HuH-7.5 (cell line): ENCODE measurements around the gene MARCHF4.
"Not testable (repeated sequence)": the region's sequence is repeated elsewhere in the genome, so short reads cannot be mapped to it uniquely, and the experiment has no call there.

ENCODE experiments used
- DNase-seq: peaks from one replicate; pipeline ENCODE4 v3.0.0; 2011; ENCODE audit warnings: low spot score

The MARCHF4 gene

GRCh38 chr2:216392018-216392562, 19.8 kb upstream of the MARCHF4 start:
- DNase-seq, result no peak

DNA sequence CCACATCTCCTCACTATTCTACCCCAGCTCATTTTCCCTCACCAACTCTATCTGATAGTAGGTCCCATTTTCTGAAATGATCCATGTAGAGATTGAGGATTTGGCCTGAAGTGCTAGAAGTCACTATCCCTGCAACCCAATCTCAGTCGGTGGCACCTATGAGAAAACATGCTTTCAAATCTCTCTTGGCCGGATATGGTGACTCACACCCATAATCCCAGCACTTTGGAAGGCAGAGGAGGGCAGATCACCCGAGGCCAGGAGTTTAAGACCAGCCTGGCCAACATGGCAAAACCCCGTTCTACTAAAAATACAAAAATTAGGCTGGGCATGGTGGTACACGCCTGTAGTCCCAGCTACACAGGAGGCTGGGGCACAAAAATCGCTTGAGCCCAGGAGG, 19.1 kb upstream of the MARCHF4 start:
- DNase-seq, result no peak

GRCh38 chr2:216389570-216389969, 17.3 kb upstream of the MARCHF4 start:
- DNase-seq, result no peak

GRCh38 chr2:216388046-216388884, 16.0 kb upstream of the MARCHF4 start:
- no peak for DNase-seq

DNA sequence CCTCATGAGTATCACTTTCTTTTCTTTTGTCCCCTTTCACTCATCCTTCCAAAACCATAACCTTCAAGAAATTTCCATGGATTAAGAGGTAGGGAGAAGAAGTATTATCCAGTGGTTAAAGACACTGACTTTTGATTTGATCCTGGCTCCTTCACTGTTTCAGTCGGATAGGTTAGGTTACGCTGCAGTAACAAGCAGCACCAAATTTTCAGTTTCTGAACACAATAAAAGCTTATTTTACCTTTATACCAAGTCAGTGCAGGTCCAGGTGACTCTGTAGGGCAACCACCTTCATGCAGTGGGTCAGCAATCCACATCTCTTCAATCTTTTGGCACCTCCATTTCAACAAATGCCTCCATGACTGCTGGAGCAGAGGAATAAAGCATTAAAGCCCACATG, 15.0 kb upstream of the MARCHF4 start:
- no peak for DNase-seq

DNA sequence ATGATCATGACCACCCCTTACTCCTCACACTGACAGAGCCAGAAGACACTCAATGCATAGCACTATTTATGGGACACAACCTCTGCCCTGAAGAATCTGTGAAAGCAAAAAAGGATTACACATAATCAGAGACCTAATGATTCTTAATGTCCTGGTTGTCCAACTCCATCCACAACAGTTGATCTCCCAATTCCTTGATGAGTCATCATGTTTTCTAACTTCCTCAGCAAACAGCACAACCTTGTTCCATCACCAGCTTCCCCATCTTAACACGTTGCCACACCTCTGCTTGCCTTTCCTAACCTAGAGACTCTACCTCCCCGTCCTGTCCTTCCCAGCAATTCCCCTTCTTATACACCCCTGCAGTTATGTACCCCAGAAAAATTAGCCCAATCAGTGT, 13.2 kb upstream of the MARCHF4 start:
- no peak for DNase-seq

DNA sequence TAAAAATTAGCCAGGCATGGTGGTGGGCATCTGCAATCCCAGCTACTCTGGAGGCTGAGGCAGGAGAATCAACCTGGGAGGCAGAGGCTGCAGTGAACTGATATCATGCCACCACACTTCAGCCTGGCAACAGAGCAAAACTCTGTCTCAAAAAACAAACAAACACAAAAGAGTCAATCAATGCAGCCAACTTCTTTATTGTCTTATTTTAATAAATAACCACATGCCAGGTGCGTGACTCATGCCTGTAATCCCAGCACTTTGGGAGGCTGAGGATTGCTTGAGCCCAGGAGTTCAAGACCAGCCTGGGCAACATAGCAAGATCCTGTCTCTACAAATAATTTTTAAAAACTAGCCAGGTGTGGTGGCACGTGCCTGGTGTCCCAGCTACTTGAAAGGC, 12.1 kb upstream of the MARCHF4 start:
- not testable (repeated sequence) for DNase-seq

DNA sequence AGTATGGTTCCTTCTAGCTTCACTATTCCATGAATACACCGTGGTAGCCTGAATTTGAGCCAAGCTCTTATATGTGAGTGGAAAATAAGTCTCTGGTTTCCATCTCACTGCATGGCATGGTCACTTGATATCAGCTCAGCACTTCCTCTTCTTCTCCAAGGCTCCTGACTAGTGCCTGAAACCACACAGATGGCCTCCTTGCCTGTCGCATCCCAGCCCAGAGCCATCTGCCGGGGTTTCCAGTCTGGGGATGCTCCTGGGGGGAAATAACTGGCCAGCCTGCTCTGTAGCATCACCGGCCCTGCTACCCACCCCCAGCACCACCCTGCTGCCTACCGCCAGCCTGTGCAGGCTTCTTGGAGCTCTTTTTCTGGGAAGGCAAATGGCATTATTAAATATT, 7.7 kb upstream of the MARCHF4 start:
- DNase-seq, result no peak

DNA sequence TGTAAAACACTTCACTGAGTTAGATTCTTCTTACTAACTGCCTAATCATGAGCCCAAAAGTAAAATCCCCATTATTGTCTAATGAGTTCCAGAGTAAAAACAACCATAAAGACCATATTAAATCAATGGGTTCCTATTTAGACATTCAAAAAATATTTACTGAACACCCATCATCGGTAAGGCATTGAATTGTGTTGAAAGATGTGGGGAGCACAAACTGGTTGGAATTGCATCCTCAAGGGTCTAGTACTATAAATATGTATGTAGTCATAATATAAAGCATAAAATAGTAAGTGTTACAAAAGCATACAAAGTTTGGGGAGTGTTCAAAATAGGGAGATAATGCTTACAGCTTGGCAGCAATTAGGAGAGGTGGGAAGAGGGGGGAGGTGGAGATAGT, 3.0 kb upstream of the MARCHF4 start:
- no peak for DNase-seq

GRCh38 chr2:216373896-216374295, 1.6 kb upstream of the MARCHF4 start:
- DNase-seq, result no peak

GRCh38 chr2:216372761-216373291, 543 bp upstream of the MARCHF4 start:
- no peak for DNase-seq

GRCh38 chr2:216370961-216371712, 1.1 kb downstream of the MARCHF4 start:
- DNase-seq, result no peak

DNA sequence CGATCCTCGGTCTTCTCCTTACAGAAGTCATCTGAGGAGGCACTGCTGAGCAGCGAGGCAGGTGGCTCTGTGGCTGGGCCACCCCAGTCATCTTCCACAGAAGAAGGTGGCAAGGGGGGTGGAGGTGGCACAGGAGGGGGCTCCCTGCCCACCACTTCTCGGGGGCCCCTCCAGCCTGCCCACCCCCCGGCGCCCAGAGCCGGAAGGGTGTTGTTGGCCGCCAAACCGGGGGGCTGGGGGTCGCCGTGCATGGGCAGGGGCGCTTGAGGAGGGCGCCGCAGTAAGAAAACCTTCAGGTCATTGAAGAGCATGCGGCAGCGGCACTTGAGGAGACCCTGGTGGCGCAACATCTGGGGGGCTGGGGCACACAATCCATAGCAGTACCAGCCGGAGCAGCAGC, 2.5 kb downstream of the MARCHF4 start:
- DNase-seq, result no peak

DNA sequence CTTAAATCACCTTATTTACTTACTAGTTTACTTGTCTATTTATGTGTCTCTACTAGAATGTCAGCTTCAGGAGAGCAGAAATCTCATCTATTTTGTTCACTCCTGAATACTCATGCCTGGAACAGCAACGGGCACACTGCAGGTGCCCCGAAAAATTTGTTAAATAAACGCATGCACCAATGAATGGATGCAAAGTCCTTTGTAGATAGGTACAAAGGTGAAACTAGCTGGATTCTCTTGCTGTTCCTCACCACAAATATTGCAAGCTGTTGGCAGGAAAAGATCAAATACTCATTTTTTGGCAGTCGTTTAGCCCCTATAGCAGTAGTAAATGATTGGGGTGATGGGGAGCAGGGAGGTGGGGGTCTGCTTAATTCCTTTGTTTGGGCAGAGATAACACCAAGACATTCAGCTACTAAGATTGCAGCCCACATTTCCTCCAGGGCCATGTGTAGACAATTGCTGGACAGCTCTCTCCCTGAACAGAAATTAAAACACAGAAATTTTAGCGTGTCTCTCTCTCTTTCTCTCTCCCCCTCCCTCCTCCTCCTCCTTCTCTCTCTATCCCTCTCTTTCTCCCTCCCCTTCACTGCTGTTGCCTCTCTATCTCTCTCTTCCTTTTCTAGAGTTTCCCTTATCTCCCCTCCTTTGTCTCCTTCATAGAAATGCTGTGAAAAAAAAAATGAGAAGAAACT, 5.4 kb downstream of the MARCHF4 start:
- no peak for DNase-seq

GRCh38 chr2:216365518-216365917, 6.8 kb downstream of the MARCHF4 start:
- DNase-seq, result no peak

DNA sequence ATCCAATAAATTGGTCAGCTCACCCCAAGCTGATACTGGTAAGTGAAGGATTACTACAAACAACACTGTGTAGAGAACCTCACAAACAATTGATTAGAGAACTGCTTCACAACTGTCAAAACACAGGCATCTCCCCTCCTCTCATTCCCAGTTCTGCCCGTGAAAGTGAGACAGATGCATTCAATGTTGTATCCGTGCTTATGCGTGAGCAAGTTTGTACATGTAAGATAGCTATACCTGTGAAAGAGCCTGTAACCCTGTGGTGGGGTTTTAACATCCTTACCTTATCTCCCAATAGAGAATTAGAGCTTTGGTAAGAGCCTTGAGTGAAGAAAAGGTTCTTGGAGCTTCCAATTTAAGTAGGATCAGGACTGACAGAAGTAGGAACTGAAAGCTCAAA, 9.1 kb downstream of the MARCHF4 start:
- no peak for DNase-seq

GRCh38 chr2:216362730-216363129, 9.6 kb downstream of the MARCHF4 start:
- no peak for DNase-seq

DNA sequence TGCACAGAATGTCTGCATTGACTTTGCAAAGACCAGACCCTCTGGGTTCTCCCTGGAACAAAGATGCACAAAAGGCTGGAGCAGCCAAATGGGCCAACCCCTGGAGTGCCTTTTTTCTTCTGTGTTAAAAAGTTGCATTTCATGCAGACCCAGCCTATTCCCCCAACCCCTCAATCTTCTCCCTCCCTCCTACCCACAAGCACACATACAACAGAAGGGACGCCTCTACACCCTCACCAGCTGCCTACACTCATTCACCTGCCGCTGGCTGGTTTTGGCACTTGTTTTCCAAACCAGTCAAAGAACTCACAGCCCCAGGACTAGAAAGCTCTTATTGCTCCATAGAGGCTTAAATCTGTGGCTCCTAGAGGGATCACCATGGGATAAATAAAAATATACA, 16.6 kb downstream of the MARCHF4 start:
- no peak for DNase-seq

DNA sequence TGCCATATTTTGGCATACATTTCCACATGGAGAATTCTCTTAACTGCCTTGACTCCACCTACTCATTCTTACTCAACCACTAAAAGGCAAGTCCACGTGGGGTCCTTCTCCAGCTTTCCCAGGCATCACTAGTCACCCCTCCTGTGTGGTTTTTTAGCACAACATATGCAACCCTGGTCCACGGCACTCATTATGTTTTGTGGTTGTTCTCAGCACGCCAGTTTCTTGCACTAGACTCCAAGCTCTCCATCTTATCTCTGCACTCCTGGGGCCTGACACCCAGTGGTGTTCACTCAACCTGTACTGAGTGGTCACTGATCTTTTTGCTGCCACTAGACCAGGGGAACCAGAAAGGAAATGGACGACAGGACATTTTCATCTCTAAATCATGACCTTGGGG, 18.0 kb downstream of the MARCHF4 start:
- no peak for DNase-seq

DNA sequence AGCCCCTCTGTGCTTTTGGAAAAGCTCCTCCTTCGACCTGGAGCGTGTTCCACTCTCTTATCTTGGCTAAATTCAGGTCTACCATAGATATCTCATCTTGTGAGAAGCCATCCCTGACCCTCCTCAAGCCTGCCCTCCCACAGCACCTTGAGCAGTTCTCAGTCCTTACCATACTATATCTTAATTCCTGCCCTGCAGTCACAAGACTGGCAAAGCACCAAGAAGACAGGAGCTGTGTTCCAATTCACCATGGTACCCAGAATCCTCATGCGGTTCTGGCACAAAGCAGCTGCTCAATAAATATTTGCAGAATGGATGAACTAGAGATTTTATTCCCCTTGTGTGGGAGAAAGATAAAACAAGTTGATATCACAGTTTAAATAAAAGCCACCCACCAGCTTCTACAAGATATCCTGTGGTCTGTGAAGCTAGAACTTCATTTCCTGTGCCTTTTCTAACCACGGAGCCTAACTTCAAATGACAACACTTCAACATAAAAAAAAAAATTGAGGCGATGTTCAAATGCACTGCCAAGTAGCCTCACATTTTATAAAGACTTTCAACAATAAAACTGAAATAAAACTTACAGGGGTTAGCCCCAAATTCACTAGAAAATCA, 19.5 kb downstream of the MARCHF4 start:
- DNase-seq, result no peak

DNA sequence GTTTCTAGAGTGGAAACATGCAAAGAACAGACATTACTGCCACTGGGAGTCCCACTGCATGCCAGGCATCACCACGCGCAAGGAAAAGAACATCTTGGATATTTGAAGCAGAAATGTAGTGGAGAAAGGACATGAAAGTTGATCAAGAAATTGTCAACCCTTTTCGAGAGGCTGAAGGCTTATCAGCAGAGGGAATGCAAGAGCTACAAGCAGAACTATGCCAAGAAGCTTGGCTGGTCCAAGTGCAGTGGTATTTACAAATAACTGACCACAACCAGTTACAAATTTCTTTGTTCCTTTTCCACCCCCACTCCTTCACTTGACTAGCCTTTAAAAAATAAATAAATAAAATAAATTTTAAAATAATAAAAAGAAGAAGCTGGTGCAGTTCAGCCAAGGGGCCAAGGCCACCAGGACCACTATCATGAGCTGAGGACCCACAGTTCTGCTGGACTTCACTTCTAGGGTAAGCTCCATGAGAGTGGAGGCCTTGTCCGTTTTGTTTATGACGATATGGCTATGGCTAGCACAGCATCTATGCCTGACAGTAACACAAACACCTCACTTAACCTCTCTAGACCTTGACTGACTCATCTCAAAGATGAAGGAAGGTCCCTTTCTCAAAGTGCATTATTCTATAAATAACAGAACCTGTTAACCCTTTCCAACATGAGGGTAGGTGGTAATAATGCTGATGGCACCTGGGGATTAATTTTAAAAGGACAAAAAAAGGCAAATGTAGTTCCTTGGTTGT, 20.9 kb downstream of the MARCHF4 start:
- DNase-seq, result no peak
